Omental fat pad (tissue), 4 donors: ENCODE measurements around the gene RNF115. TPM values are rescaled to one million over a fixed set of nuclear protein-coding genes. Genes with fewer than 3 reads are reported as not detected.

Source experiments
- ATAC-seq: fragments of 150-250 bp; one replicate; pipeline ENCODE4 v1.9.1; 2016; ENCODE audit warnings: mild to moderate bottlenecking, moderate library complexity; ENCODE audit not compliant: low FRiP score
- DNase-seq: peaks from one replicate; pipeline ENCODE4 v3.0.0-alpha.2; 2019; ENCODE audit warnings: low spot score
- CTCF ChIP-seq, 3 donors: fragments of 450-650 bp; IDR thresholded peaks; one replicate each; pipeline ENCODE4 v1.5.1; 2016 to 2017; ENCODE audit warnings: antibody characterized with exemption in 3 of 3, mild to moderate bottlenecking in 3 of 3, moderate library complexity in 2 of 3
- total RNA-seq, 4 donors: library from RNA; depleted of rRNA; stranded (reverse); fragments of >200 nt; gene quantifications; one replicate each; pipeline ENCODE4 v1.1.0, GENCODE V29; 2016

RNF115 gene
- total RNA-seq, 4 donors from 2014 or later, result 12.3 to 41.3 (median 14.3) TPM

GRCh38 chr1:145702052-145702451, 121.8 kb downstream of the RNF115 start:
- no peak for ATAC-seq
- DNase-seq, result no peak
- TF ChIP-seq CTCF (IDR thresholded peaks at IDR 0.05), result no peak

- no peak for DNase-seq
- ATAC-seq, result no peak
- TF ChIP-seq CTCF (IDR thresholded peaks at IDR 0.05), result no peak
Measured at GRCh38 chr1:145701306-145701862, 122.5 kb downstream of the RNF115 start.

- DNase-seq (no peak), ATAC-seq (no peak)
- no peak for TF ChIP-seq CTCF (IDR thresholded peaks at IDR 0.05)
Measured at GRCh38 chr1:145696630-145696960, 127.3 kb downstream of the RNF115 start.

- no peak for ATAC-seq
- DNase-seq, result no peak
- no peak for TF ChIP-seq CTCF (IDR thresholded peaks at IDR 0.05)
Measured at GRCh38 chr1:145695821-145696629, 127.9 kb downstream of the RNF115 start.

- ATAC-seq (no peak), DNase-seq (no peak)
- TF ChIP-seq CTCF (IDR thresholded peaks at IDR 0.05), result no peak
Measured at GRCh38 chr1:145692785-145693443, 131.0 kb downstream of the RNF115 start.

GRCh38 chr1:145690587-145691558, 133.0 kb downstream of the RNF115 start:
- no peak for ATAC-seq
- no peak for TF ChIP-seq CTCF (IDR thresholded peaks at IDR 0.05)
- DNase-seq, result no peak
